NCI-H1092 treated with DMSO at 0.1 percent for 48 hours (cell line): ENCODE data around the gene ADGRL2.

Source experiments
- DNase-seq: peaks from one replicate; lab custom pipeline; 2025; lab: John Stamatoyannopoulos, UW

The ADGRL2 gene

GRCh38 chr1:81800695-81801650 is at the start of gene ADGRL2:
Gene ADGRL2, plus strand, starts transcription at chr1:81800934. Its CDS starts 36,051 bp downstream, at chr1:81836985.
- peak; percentile 91 for DNase-seq

- DNase-seq = no peak
Measured at GRCh38 chr1:81752840-81753239, 47.9 kb upstream of the ADGRL2 start.

GRCh38 chr1:81754424-81754823 is 46.3 kb upstream of the ADGRL2 start:
- DNase-seq = no peak

GRCh38 chr1:81756872-81757271 is 43.9 kb upstream of the ADGRL2 start:
- DNase-seq = no peak

- no peak for DNase-seq
Measured at GRCh38 chr1:81757398-81758020, 43.2 kb upstream of the ADGRL2 start.

GRCh38 chr1:81758181-81758580 is 42.6 kb upstream of the ADGRL2 start:
- no peak for DNase-seq

GRCh38 chr1:81760477-81761097 is 40.1 kb upstream of the ADGRL2 start:
- peak; percentile 30 for DNase-seq

- no peak for DNase-seq
Measured at GRCh38 chr1:81775510-81775909, 25.2 kb upstream of the ADGRL2 start.

GRCh38 chr1:81780705-81781454 is 19.9 kb upstream of the ADGRL2 start:
- DNase-seq = no peak

- DNase-seq = no peak
Measured at GRCh38 chr1:81781749-81782148, 19.0 kb upstream of the ADGRL2 start.

GRCh38 chr1:81792184-81792583 is 8.6 kb upstream of the ADGRL2 start:
- no peak for DNase-seq

- no peak for DNase-seq
Measured at GRCh38 chr1:81797701-81798100, 3.0 kb upstream of the ADGRL2 start.

GRCh38 chr1:81799939-81800694 is 617 bp upstream of the ADGRL2 start:
- DNase-seq = peak; percentile 64

GRCh38 chr1:81801651-81802456 is 1.1 kb downstream of the ADGRL2 start:
- DNase-seq = peak; percentile 58

- no peak for DNase-seq
Measured at GRCh38 chr1:81802457-81802706, 1.6 kb downstream of the ADGRL2 start.

- peak; percentile 53 for DNase-seq
Measured at GRCh38 chr1:81802707-81803430, 2.1 kb downstream of the ADGRL2 start.

GRCh38 chr1:81803431-81804110 is 2.8 kb downstream of the ADGRL2 start:
- no peak for DNase-seq

- DNase-seq = no peak
Measured at GRCh38 chr1:81804312-81804711, 3.6 kb downstream of the ADGRL2 start.
